Progenitor cell of endocrine pancreas (in vitro differentiated cells): ENCODE data around the gene TFEB. TPM values are rescaled to one million over a fixed set of nuclear protein-coding genes. Genes with fewer than 3 reads are reported as not detected.

Experiments
- DNase-seq: peaks from one replicate; pipeline ENCODE4 v3.0.0; 2021; ENCODE audit warnings: low spot score; ENCODE audit not compliant: unreplicated experiment
- H3K27ac Mint-ChIP-seq: 2 replicates; pipeline ENCODE4 v1.8.0; 2021; ENCODE audit warnings: mild to moderate bottlenecking, moderate library complexity, mixed read lengths
- H3K27me3 Mint-ChIP-seq: 2 replicates; pipeline ENCODE4 v1.8.0; 2021; ENCODE audit warnings: mixed read lengths
- H3K36me3 Mint-ChIP-seq: 2 replicates; pipeline ENCODE4 v1.8.0; 2022; ENCODE audit warnings: mixed read lengths; ENCODE audit not compliant: insufficient read depth
- H3K4me1 Mint-ChIP-seq: 2 replicates; pipeline ENCODE4 v1.8.0; 2021; ENCODE audit warnings: low read depth, mixed read lengths
- H3K4me3 Mint-ChIP-seq: 2 replicates; pipeline ENCODE4 v1.8.0; 2021; ENCODE audit warnings: low read depth, mild to moderate bottlenecking, moderate library complexity, mixed read lengths
- H3K9me3 Mint-ChIP-seq: 2 replicates; pipeline ENCODE4 v1.8.0; 2021; ENCODE audit warnings: low read depth, mixed read lengths
- CTCF ChIP-seq: fragments of 200-600 bp; sonication (generic); IDR thresholded peaks from one replicate; pipeline ENCODE4 v1.5.0; 2021; ENCODE audit warnings: antibody characterized with exemption, mild to moderate bottlenecking; ENCODE audit not compliant: unreplicated experiment
- long read RNA-seq: library from polyadenylated mRNA; unstranded; transcript quantifications from one replicate; pipeline ENCODE4 v2.0.0, GENCODE V29; 2020
- total RNA-seq: library from RNA; stranded (reverse); gene quantifications from 2 replicates; pipeline ENCODE4 v1.2.1, GENCODE V29; 2021

Gene TFEB
- 0.48 and 0.55 TPM in 2 replicates for total RNA-seq
- long read RNA-seq: 0 reads

GRCh38 chr6:41735427-41736185 is at the start of gene TFEB:
Gene TFEB (minus strand): TSS chr6:41735608. CDS start chr6:41691213, 44,395 bp downstream.
- H3K36me3 Mint-ChIP-seq: no peaks in the 10 kb centered on the region
- peak; percentile 94 for DNase-seq
- TF ChIP-seq CTCF: peak; percentile 95
- H3K4me1 Mint-ChIP-seq: peaks cover 2% of the 10 kb centered on the region
- peak within 1 kb of the TSS; percentile 57 for H3K4me3 Mint-ChIP-seq
- no peak within 1 kb of the TSS for H3K27ac Mint-ChIP-seq
- peaks cover 24% of the 10 kb centered on the region for H3K27me3 Mint-ChIP-seq
- no peaks in the 10 kb centered on the region for H3K9me3 Mint-ChIP-seq

- Mint-ChIP-seq H3K4me3 (peak overlapping the region; percentile 52), H3K27ac (no peak overlapping the region), H3K36me3 (peaks cover 3% of the 10 kb centered on the region), H3K4me1 (peaks cover 19% of the 10 kb centered on the region), H3K27me3 (peaks cover 8% of the 10 kb centered on the region), H3K9me3 (no peaks in the 10 kb centered on the region)
- no peak for DNase-seq
- no peak for TF ChIP-seq CTCF
Measured at GRCh38 chr6:41784581-41785171, 49.3 kb upstream of the TFEB start.

- Mint-ChIP-seq H3K4me3 (no peak overlapping the region), H3K27me3 (peaks cover 8% of the 10 kb centered on the region), H3K9me3 (no peaks in the 10 kb centered on the region), H3K27ac (no peak overlapping the region), H3K36me3 (no peaks in the 10 kb centered on the region), H3K4me1 (peaks cover 22% of the 10 kb centered on the region)
- TF ChIP-seq CTCF: no peak
- no peak for DNase-seq
Measured at GRCh38 chr6:41783106-41783780, 47.8 kb upstream of the TFEB start.

GRCh38 chr6:41781366-41781730 is 45.9 kb upstream of the TFEB start:
- no peak for DNase-seq
- peaks cover 22% of the 10 kb centered on the region for H3K4me1 Mint-ChIP-seq
- peak overlapping the region; percentile 25 for H3K27ac Mint-ChIP-seq
- TF ChIP-seq CTCF: no peak
- no peaks in the 10 kb centered on the region for H3K9me3 Mint-ChIP-seq
- H3K27me3 Mint-ChIP-seq: peaks cover 8% of the 10 kb centered on the region
- no peaks in the 10 kb centered on the region for H3K36me3 Mint-ChIP-seq
- peak overlapping the region; percentile 86 for H3K4me3 Mint-ChIP-seq

- Mint-ChIP-seq H3K4me1 (peaks cover 20% of the 10 kb centered on the region), H3K27me3 (peaks cover 8% of the 10 kb centered on the region), H3K9me3 (no peaks in the 10 kb centered on the region), H3K36me3 (no peaks in the 10 kb centered on the region), H3K27ac (peak within 1 kb of the TSS; percentile 86), H3K4me3 (peak within 1 kb of the TSS; percentile 86)
- no peak for DNase-seq
- TF ChIP-seq CTCF: no peak
Measured at GRCh38 chr6:41780551-41781365, 45.4 kb upstream of the TFEB start, which contains the start of gene PRICKLE4. Gene PRICKLE4 (plus strand): TSS chr6:41780782. CDS start chr6:41783474, 2,692 bp downstream.
